Cardiac fibroblast (primary cell): ENCODE results near the gene CLCN3.
"Not testable (repeated sequence)": the region's sequence is repeated elsewhere in the genome, so short reads cannot be mapped to it uniquely, and the experiment has no call there.

Experiments used
- DNase-seq, 2 donors: peaks; one replicate each; pipeline versions ENCODE4 v3.0.0 to v3.0.0-alpha.2; 2010; ENCODE audit warnings: low read depth in 2 of 2
- H3K4me3 ChIP-seq, 2 donors: replicated peaks in 1 of 2; 1 replicate in 1 of 2; 2 replicates in 1 of 2; pipeline ENCODE4 v1.5.1; 2011; ENCODE audit warnings: low read depth in 2 of 2, low read length in 2 of 2, mild to moderate bottlenecking in 2 of 2, moderate library complexity in 1 of 2
- CTCF ChIP-seq: IDR thresholded peaks from one replicate; pipeline ENCODE4 v1.5.1; 2011; ENCODE audit warnings: low read depth, mild to moderate bottlenecking, low read length, inconsistent platforms

CLCN3 gene

GRCh38 chr4:169723207-169723965, 103.0 kb downstream of the CLCN3 start:
- no peak overlapping the region for H3K4me3 ChIP-seq
- peak; percentile 14 to 33 for DNase-seq
- no peak for TF ChIP-seq CTCF

DNA sequence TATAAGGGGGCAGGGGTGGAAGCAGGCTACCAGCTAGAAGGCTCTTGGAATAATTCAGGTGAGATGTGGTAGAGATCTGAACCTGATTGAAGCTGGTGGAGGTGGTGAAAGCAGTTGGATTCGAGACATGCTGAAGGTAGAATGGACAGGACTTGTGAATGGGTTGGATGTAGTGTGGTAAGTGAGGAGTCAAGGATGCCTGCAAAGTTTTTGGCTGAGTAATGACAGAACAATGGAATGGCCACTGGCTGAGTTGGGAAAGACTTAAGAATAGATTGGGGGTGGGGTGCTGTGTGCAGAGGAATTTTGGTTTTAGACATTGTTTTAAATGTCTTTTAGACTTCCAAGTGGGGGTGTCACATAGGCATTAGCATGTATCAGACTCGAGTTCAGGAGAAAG, 103.9 kb downstream of the CLCN3 start:
- H3K4me3 ChIP-seq: no peak overlapping the region
- no peak for TF ChIP-seq CTCF
- peak; percentile 50 to 89 for DNase-seq

DNA sequence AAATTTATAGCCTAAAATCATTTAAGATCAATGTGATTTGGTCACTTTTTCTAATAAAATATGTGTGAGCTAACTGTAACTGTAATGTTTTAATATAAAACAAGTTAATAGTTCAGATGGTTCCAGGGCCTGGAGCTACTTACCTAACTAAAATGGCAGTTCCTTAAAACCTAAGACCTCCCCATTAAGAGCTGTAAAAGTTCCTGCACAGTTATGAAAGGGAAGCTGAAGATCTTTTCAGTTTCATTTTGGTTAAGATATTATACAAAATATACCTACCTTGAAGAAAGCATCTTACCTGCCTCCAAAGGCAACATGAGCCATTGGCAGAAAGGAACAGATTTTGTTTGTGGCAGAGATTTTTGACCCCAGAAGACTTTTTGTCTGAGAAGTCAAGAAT, 107.2 kb downstream of the CLCN3 start:
- no peak for TF ChIP-seq CTCF
- DNase-seq: no peak
- H3K4me3 ChIP-seq: no peak overlapping the region

DNA sequence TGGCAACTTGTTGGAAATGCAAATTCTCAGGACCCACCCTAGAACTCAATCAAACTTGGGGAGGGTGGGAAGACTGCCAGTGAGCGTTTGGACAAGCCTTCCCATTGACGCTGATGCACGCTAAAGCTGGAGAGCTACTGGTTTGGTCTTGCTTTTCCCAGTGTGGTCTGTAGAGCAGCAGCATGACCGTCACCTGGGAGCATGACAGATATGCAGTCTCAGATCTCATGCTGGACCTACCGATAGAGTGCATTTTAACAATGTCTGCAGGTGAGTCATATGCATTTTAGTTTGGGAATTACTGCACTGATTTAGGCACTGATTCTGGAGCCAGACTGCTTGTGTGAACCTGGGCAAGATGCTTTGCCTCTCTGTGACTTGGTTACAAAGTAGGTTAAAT, 110.2 kb downstream of the CLCN3 start:
- TF ChIP-seq CTCF: no peak
- DNase-seq: no peak
- no peak overlapping the region for H3K4me3 ChIP-seq

DNA sequence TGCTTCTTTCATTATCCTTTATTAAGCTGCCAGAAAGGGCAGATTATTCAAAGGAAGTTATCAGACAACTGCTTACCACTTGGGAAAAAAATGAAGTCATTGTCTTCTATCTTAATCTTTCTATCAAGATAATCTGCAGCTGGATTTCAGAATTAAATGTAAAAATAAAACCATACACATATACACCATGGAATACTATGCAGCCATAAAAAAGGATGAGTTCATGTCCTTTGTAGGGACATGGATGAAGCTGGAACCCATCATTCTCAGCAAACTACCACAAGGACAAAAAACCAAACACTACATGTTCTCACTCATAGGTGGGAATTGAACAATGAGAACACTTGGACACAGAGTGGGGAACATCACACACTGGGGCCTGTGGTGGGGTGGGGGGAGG, 118.2 kb downstream of the CLCN3 start:
- H3K4me3 ChIP-seq, DNase-seq: not testable (repeated sequence)

DNA sequence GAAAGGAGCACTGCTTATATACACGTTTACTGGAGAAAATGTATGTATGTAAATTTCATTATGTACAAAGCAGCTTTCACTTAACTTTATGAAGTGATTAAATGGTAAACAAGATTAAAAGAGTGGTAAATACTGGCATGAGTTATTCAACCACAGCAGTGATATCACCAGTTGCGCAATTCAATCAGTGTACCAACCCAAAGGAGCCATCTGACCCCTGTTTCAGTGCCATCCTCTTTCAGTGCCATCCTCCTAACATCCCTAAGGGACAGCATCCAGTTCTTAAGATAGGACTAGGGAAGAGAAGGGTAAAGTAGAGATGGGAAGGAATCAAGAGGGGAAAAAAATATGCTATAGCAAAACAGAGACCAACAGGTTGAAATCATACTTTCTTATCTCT, 121.2 kb downstream of the CLCN3 start:
- H3K4me3 ChIP-seq: no peak overlapping the region
- DNase-seq: peak in 1 of 2 donors; percentile 14
- no peak for TF ChIP-seq CTCF

DNA sequence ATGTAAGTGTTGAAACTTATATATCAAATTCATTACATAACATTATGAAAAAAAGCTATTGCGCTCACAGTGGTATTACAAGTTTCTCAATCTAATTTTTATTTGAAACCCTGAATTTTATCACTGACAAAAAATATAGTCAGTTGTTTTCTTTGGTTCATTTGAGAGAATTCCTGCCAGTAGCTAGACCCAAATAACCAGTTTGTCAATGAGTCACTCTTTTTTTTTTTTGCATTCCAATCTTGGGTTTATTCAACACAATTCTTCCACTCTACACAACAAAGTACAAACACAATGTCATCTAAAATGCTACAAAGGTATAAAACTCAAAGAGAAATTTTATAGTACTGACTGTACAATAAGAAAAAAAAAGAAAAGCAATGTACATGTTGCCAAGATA, 124.2 kb downstream of the CLCN3 start:
- peak in 1 of 2 donors; percentile 31 for DNase-seq
- no peak for TF ChIP-seq CTCF

More for the DNA sequence above, 124.2 kb downstream of the CLCN3 start:
- no peak overlapping the region for H3K4me3 ChIP-seq
